ENCODE data around the gene ADGRB2.

ADGRB2 gene

DNA sequence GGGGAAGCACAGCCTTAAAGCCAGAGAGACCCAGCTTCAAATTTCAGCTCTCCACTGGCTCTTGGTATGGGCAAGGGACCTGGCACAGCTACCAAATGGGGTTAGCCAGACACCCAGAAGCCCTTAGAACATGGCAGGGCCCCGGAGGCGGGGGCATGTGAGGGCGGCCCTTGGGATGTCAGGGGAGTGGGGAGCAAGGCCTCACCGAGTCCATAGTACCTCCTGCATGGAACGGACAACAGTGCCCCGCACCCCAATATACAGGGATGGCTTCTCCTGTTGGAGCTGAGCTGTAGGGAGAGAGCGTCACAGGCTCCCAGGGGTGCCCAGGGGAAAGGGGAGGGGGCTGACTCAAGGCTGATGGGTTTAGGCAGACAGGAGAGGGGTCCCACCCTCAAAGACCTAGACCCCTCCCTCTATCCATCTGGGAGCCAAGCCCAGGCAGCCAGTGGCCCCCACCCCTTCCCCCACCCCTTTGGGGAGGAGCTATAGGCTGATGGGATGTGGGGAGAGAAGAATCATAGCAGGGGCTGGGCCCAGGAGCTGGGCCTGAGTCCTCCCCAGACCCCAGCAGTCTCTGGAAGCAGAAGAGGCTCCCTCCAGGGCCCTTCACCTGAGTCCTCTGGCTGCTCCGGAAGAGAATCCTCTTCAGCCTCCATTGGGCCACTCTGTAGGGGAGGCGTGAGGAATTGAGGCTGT lies 35.2 kb upstream of the ADGRB2 start:
- TF ChIP-seq, protein P1, sequence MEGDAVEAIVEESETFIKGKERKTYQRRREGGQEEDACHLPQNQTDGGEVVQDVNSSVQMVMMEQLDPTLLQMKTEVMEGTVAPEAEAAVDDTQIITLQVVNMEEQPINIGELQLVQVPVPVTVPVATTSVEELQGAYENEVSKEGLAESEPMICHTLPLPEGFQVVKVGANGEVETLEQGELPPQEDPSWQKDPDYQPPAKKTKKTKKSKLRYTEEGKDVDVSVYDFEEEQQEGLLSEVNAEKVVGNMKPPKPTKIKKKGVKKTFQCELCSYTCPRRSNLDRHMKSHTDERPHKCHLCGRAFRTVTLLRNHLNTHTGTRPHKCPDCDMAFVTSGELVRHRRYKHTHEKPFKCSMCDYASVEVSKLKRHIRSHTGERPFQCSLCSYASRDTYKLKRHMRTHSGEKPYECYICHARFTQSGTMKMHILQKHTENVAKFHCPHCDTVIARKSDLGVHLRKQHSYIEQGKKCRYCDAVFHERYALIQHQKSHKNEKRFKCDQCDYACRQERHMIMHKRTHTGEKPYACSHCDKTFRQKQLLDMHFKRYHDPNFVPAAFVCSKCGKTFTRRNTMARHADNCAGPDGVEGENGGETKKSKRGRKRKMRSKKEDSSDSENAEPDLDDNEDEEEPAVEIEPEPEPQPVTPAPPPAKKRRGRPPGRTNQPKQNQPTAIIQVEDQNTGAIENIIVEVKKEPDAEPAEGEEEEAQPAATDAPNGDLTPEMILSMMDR (IDR thresholded peaks at IDR 0.05; ENCODE audit: low read depth, low read length) = no peak
- H3K4me3 ChIP-seq (ENCODE audit: low read depth, low read length) = peak overlapping the region; percentile 94; the same call in 1 of the 2 replicates

- TF ChIP-seq, protein P1 (IDR thresholded peaks at IDR 0.05; ENCODE audit: low read depth, low read length) = no peak
- peak overlapping the region; percentile 94 for H3K4me3 ChIP-seq (ENCODE audit: low read depth, low read length)
Observed at GRCh38 chr1:31798433-31799195, 34.5 kb upstream of the ADGRB2 start.

GRCh38 chr1:31798086-31798432 lies 33.9 kb upstream of the ADGRB2 start:
- peak overlapping the region; percentile 94 for H3K4me3 ChIP-seq (ENCODE audit: low read depth, low read length)
- TF ChIP-seq, protein P1 (IDR thresholded peaks at IDR 0.05; ENCODE audit: low read depth, low read length) = no peak

- TF ChIP-seq, protein P1 (IDR thresholded peaks at IDR 0.05; ENCODE audit: low read depth, low read length) = no peak
- peak overlapping the region; percentile 94 for H3K4me3 ChIP-seq (ENCODE audit: low read depth, low read length)
Observed at GRCh38 chr1:31797216-31797615, 33.1 kb upstream of the ADGRB2 start.

DNA sequence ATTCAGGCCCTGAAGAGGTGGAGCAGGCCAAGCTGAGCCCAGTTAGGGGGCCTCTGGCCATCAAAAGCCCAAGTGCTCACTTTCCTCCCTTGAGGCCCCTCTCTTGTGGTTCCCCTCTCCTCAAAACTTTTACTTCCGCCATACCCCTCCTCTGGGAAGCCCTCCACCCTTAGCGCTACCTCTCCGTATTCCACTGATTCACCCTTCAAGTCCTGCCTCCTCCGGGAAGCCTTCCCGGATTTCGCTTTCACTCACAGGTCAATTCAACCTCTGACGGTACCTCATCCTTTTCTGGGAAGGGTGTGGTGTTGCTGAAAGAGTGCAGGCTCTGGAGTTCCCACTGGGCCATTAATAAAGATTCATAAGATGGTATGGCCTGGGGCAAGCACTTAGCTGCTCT lies 32.6 kb upstream of the ADGRB2 start:
- TF ChIP-seq, protein P1 (IDR thresholded peaks at IDR 0.05; ENCODE audit: low read depth, low read length) = no peak
- H3K4me3 ChIP-seq (ENCODE audit: low read depth, low read length) = peak overlapping the region; percentile 94

GRCh38 chr1:31795801-31796621 lies 31.9 kb upstream of the ADGRB2 start:
- H3K4me3 ChIP-seq (ENCODE audit: low read depth, low read length) = peak overlapping the region; percentile 94
- TF ChIP-seq, protein P1 (IDR thresholded peaks at IDR 0.05; ENCODE audit: low read depth, low read length) = no peak

All from WI38 (cell line).